ENCODE measurements around the gene JADE1.

DNA sequence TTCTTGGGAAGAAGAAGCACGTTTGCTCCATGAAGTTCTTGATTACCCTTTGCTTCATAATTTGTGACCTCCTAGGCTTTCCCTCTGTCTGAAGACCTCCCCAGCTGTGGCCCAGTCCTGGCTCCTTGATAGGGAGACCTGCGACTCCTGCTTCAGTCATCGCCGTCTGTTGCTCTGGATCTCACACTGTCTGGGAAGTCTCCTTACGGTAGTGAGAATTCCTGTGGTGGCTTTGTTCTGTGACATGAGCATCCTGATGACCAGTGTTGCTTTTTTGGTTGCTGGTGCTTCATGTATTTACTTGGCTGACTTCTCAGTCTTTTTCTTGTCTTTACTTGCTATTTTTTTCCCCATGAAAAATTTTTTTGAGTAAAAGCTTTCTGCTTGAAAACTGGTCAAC lies 44.2 kb downstream of the JADE1 start:
- TF ChIP-seq ZNF274 (IDR thresholded peaks at IDR 0.05; ENCODE audit: low read depth, low read length) = no peak
- TF ChIP-seq YY1 (IDR thresholded peaks at IDR 0.05; ENCODE audit: insufficient read depth, insufficient read length) = no peak
- no peak for TF ChIP-seq SUZ12 (IDR thresholded peaks at IDR 0.05; ENCODE audit: extremely low read depth, insufficient read depth, insufficient read length)
